ENCODE results near the gene RING1.

Gene RING1

DNA sequence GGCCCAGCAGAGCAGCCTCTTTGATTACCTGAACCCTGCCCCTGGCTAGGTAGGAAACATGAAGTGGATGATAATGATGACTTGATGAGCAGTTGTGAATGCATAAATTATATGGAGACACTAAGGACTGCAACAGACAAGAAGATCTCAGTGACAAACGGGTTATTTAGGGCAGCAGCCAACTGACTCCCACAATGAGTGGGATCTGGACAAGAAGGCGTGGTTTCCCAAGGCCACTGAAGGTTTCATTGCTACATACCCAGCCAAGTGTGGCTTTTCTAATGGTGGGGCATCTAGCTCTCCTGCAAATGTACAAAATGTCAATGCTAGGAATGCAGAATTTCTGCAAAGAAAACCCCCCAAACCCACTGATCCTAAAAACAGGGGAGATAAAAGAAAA is 29.4 kb downstream of the RING1 start:
- no peak for DNase-seq (ENCODE audit: low spot score)
- no peak for FAIRE-seq

DNA sequence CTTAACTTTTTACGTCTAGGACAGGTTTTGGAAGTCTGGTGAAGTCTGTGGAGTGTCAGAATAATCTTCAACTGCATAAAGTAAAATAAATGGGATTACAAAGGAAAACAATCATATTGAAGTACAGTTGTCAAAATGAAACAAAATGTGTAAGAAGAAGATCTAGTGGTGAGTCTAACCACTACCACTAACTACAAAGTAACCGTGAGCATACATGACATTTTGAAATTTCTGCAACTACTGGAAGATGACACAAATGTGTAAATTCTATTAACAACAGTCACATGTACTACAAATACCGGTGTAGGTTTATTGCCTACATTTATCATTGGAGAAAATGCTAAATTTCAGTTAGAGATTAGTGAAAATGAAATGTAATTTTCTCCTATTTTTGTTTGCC is 33.7 kb downstream of the RING1 start:
- DNase-seq (ENCODE audit: low spot score): no peak
- FAIRE-seq: no peak

DNA sequence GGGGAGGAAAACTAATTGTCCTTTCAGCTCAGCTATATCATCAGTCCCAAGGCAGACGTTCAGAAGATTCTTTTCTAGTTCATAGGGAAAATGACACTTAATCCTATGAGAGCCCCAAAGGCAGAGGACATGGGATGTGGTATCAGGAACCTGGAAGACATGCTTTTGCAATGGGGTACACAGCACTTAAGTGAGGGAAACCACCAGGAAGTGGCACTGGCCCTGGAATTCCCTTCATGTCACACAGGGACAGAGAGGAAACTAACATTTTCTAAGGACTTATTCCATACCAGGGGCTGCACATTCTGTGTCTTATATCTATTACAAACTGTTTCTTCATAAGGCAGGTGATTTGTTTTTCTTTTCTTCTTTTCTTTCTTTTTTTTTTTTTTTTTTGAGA is 35.2 kb downstream of the RING1 start:
- DNase-seq (ENCODE audit: low spot score): no peak
- FAIRE-seq: no peak

DNA sequence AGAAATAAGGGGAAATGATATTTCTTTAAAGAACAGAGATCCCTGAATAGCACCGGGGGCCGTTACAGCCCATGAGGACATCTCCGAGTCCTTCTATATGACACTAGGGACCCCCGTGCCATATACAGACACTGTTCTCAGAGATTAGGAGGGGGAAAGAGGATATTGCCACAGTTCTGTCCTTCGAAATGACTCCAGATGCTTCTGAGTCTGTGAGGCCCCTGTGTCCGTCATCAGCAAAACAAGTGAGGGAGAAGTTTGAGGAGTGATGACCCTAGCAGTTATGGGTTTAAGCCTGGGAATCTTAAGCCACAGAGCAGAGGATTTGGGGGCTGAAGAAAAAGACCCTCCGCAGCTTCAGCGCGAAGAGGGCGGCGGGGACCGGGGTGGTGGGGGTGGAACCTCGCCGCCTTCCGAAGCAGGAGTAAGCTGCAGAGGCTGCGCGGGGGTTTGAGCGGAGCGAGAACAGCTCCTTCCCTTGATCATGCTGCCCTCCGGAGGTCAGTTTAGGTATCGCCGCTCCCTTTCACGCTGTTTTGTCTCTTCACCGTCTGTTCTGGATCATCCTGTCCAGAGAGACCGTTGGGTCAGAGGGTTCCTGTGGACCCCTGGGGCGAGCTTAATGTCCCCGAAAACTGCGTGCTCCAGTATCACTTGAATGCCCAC is 39.8 kb downstream of the RING1 start:
- peak; percentile 66 for DNase-seq (ENCODE audit: low spot score)
- no peak for FAIRE-seq

DNA sequence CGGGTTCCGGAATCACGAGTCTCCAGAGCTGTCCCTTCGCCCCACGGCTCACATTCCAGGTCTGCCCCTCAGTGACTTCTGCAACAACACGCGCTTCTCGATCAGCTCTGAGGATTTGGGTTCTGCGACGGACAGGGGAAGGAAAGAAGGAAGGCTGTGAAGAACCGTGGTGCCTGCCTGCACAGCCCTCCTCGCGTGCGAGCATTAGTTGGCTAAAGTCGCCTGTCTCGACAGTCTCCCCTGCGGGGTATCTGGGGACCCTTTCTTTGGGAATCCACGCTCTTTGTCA is 40.3 kb downstream of the RING1 start:
- FAIRE-seq (no peak), DNase-seq (ENCODE audit: low spot score) (no peak)

DNA sequence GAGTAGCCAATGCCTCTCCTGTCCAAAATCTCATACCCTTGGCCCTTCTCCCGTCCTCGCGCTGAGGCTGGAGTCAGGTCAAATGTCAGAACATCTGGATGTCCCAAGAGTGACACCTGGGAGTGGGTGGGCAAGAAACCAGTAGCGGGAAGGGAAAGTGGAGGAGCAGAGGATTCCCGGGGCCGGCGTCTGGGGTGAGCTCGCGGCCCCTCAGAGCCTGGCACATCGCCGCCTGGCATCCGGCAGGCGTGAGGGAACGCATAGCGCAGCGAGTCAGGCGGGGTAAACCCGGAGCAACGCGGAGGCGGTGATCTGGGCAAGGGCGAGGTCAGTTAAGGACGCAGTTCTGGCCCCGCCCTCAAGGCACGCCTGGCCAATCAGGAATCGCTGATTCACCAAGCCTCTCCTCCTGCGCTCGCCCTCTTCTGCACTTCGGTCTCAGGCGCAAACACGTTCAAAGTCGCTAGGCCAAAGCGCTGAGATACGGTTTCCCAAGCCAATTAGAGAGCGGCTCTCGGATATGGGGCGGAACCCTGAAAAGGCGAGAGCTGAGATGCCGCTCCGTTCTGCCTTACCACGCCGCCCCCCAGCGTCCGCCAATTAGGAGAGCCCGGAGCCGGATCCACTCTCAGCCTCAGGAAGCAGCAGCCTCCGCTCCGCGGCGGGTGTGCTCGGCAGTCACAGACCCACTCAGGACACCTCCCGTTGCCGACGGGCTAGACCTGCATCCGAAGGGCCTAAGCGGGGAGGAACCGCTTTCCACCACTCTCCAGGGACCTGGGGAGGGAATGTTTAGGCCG is 40.8 kb downstream of the RING1 start:
- DNase-seq (ENCODE audit: low spot score): peak; percentile 96
- FAIRE-seq: peak; percentile 86

DNA sequence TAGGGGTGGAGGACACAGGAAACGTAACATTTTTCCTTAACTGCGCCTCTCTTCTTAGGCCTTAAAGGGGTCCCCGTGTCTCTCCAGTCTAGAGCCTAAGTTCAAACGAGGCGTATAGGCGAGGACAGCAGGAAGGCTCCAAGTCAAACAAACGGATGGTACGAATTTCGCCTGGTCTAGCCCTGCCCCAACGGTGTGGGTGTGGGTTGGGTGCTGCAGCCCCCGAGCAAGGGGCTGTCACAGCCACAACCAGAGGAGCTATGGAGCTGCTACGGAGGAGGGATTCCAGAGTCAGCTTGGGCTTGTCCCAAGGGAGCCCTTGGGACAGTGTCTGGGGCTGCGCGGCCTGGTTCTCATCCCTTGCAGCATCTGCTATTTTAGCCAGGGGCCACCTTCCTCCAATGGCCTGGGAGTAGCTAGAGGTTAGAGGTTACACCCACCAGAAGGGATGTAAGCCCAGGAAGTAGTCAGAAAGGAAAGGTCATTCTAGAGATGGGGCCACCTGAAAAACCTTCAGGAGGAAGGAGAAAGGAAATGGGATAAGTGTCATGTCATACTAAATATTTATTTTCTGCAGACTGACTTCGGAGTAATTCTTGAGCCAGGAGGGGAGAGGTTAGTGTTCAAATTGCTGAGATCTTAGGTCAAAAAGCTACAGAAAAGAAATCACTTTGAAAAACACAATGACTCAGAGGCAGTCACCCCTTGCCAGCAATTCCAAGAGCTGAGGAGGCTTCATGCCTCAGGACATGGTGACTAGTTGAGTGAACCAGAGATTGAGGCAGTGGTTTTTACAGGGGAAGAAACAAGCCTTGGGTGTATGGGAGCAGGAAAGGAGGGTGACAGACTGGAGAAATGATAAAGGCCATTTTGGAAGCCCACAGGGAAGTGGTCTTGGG is 41.7 kb downstream of the RING1 start:
- FAIRE-seq: no peak
- DNase-seq (ENCODE audit: low spot score): peak; percentile 57

DNA sequence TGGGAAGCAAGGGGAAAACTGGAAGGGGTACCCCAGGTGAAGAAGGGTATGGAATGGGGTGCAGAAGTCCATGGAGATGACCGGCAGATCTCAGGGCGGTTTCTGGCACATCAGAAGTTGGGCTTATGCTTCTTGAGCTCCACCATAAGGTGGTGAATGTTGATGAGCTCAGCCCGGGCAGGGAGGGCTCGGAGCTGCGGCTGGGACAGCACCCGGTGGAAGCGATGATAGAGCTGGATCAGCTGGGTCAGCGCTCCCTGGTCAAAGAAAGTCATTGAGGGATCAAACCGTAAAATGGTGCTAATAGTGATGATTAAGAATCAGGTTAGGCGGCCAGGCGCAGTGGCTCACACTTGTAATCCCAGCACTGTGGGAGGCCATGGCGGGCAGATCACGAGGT is 42.4 kb downstream of the RING1 start:
- DNase-seq (ENCODE audit: low spot score) (no peak), FAIRE-seq (no peak)

DNA sequence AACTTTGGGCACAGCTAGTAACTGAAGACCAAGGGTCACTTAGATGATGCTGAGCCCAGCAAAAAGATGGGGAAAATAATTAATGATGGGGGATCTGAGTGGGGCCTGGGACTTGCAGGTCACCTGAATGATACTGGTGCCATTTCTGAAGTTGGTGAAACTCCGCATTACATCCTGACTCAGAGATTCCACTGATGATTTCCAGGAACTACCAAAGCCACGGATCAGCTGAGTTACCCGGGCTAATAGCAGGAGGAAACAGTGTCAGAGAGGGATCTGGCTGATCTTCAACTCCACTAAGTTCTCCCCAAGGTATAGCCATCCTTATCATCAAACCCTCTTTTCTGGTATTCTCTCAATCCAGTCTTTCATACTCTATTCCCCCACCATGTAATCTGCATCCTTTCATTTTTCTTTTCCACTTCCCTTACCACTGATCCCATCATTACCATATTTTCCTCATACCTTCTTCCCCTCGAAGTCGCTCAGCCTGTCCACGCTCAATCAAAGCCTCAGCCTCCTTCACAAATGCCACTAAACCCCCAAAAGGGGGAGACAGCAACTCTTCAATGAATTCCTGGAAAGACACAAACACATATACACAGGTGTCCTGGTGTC is 43.2 kb downstream of the RING1 start:
- DNase-seq (ENCODE audit: low spot score) (no peak), FAIRE-seq (no peak)

DNA sequence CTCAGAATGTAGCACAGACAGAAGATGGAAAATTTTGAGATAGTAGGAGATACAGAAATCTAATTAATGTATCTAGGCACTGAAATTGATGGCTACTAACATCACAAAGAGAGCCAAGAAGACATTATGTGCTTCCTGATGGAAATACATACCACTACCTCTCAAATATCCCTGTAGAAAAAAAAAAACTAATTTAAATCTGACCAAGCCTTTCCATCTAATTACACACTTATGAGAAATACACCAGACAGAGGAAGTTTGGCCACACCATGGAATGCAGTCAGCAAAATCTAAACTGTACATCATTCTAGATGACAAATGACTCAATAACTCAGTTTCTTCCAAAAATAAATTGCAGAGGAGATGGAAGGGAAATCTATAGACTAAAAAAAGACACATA is 44.5 kb downstream of the RING1 start:
- no peak for DNase-seq (ENCODE audit: low spot score)

DNA sequence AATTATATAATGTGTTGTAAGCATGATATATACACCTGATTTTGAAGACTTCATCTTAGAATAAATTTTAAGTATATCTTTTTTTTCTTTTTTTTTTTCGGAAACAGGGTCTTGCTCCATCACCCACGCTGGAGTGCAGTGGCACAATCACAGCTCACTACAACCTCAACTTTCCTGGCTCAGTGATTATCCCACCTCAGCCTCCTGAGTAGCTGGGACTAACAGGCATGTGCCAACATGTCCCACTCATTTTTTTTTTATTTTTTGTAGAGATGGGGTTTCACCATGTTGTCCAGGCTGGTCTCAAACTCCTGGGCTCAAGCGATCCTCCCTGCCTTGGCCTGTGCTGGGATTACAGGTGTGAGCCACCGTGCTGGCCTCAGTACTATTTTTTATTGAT is 46.3 kb downstream of the RING1 start:
- no peak for FAIRE-seq
- DNase-seq (ENCODE audit: low spot score): no peak

More for the DNA sequence above, 44.5 kb downstream of the RING1 start:
- FAIRE-seq: no peak

DNA sequence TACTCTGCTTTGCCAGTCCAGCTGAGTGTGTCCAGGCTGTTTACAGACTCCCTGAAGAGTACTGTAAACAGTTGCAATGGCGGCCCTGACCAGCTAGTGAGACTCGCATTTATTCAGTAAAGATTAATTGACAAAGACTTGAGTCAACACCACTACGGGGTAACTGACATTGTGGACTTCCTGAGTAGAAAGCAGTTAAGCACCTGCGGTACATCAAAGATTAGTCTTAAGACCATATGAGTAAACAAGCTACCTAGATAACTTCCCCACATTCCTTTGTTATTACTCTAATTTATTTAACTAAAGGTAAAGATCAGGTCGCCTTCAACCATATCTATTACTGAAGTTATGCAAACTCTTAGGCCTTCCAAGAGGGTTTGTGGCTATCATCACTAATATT is 50.7 kb downstream of the RING1 start:
- FAIRE-seq (no peak), DNase-seq (ENCODE audit: low spot score) (no peak)
